GM15510 (cell line): ENCODE results near the gene DNAH14.

Experiments used
- POLR2A ChIP-seq: IDR thresholded peaks from 3 replicates; pipeline ENCODE4 v1.6.1; 2011; ENCODE audit warnings: borderline replicate concordance; ENCODE audit not compliant: insufficient read length; ENCODE audit errors: extremely low read depth

Gene DNAH14

GRCh38 chr1:224959656-224960055 lies 30.2 kb downstream of the DNAH14 start:
- TF ChIP-seq POLR2A, result no peak

GRCh38 chr1:224980181-224980580 lies 50.7 kb downstream of the DNAH14 start:
- no peak for TF ChIP-seq POLR2A

- no peak for TF ChIP-seq POLR2A
Observed at GRCh38 chr1:224988042-224988441, 58.6 kb downstream of the DNAH14 start.

GRCh38 chr1:224989615-224990014 lies 60.1 kb downstream of the DNAH14 start:
- no peak for TF ChIP-seq POLR2A

- TF ChIP-seq POLR2A, result no peak
Observed at GRCh38 chr1:224995602-224996001, 66.1 kb downstream of the DNAH14 start.

- TF ChIP-seq POLR2A, result no peak
Observed at GRCh38 chr1:224996266-224996665, 66.8 kb downstream of the DNAH14 start.

- TF ChIP-seq POLR2A, result no peak
Observed at GRCh38 chr1:224998185-224998584, 68.7 kb downstream of the DNAH14 start.

- TF ChIP-seq POLR2A, result no peak
Observed at GRCh38 chr1:225004396-225004795, 74.9 kb downstream of the DNAH14 start.

GRCh38 chr1:225021037-225021436 lies 91.6 kb downstream of the DNAH14 start:
- no peak for TF ChIP-seq POLR2A

GRCh38 chr1:225026701-225027100 lies 97.2 kb downstream of the DNAH14 start:
- no peak for TF ChIP-seq POLR2A

- TF ChIP-seq POLR2A, result no peak
Observed at GRCh38 chr1:225042263-225042662, 112.8 kb downstream of the DNAH14 start.

- no peak for TF ChIP-seq POLR2A
Observed at GRCh38 chr1:225044258-225044657, 114.8 kb downstream of the DNAH14 start.

GRCh38 chr1:225049594-225049993 lies 120.1 kb downstream of the DNAH14 start:
- no peak for TF ChIP-seq POLR2A

GRCh38 chr1:225063722-225064121 lies 134.2 kb downstream of the DNAH14 start:
- no peak for TF ChIP-seq POLR2A

- no peak for TF ChIP-seq POLR2A
Observed at GRCh38 chr1:225070972-225071371, 141.5 kb downstream of the DNAH14 start.

- no peak for TF ChIP-seq POLR2A
Observed at GRCh38 chr1:225097175-225097574, 167.7 kb downstream of the DNAH14 start.

GRCh38 chr1:225111000-225111399 lies 181.5 kb downstream of the DNAH14 start:
- TF ChIP-seq POLR2A, result no peak
